Subcutaneous abdominal adipose tissue (tissue), 5 donors: ENCODE results near the gene PPFIA4.

Source experiments
- H3K27ac ChIP-seq: one replicate; pipeline ENCODE4 v1.7.0; 2013; ENCODE audit warnings: low read depth, mild to moderate bottlenecking, inconsistent platforms, low read length, moderate library complexity
- H3K27me3 ChIP-seq, 5 donors: one replicate each; pipeline ENCODE4 v1.7.0; 2013; ENCODE audit warnings: low read length in 5 of 5, inconsistent platforms in 1 of 5; ENCODE audit not compliant: control insufficient read depth in 5 of 5, insufficient read depth in 4 of 5
- H3K36me3 ChIP-seq, 5 donors: one replicate each; pipeline ENCODE4 v1.7.0; 2013; ENCODE audit warnings: low read length in 5 of 5; ENCODE audit not compliant: control insufficient read depth in 5 of 5, insufficient read depth in 5 of 5
- H3K4me1 ChIP-seq, 5 donors: one replicate each; pipeline ENCODE4 v1.7.0; 2013; ENCODE audit warnings: low read length in 5 of 5, mild to moderate bottlenecking in 3 of 5, moderate library complexity in 1 of 5; ENCODE audit not compliant: control insufficient read depth in 5 of 5, insufficient read depth in 5 of 5
- H3K4me3 ChIP-seq, 5 donors: one replicate each; pipeline ENCODE4 v1.7.0; 2013; ENCODE audit warnings: low read length in 5 of 5, low read depth in 1 of 5
- H3K9ac ChIP-seq, 5 donors: one replicate each; pipeline ENCODE4 v1.7.0; 2013; ENCODE audit warnings: low read length in 5 of 5, mild to moderate bottlenecking in 4 of 5, moderate library complexity in 3 of 5
- H3K9me3 ChIP-seq, 5 donors: one replicate each; pipeline ENCODE4 v1.7.0; 2013; ENCODE audit warnings: low read length in 5 of 5; ENCODE audit not compliant: control insufficient read depth in 5 of 5
- donor health status: healthy.
- donor health status: healthy.
- donor health status: healthy.
- donor health status: healthy.
- donor health status: healthy.

The PPFIA4 gene

GRCh38 chr1:203104789-203105390 lies 78.6 kb downstream of the PPFIA4 start:
- Histone ChIP-seq H3K4me1 (peaks cover 0 to 5% (median 0%) of the 10 kb centered on the region in 5 donors), H3K36me3 (no peaks in the 10 kb centered on the region), H3K4me3 (no peak overlapping the region), H3K27me3 (peaks cover 0 to 3% (median 0%) of the 10 kb centered on the region in 5 donors), H3K9ac (no peak overlapping the region), H3K9me3 (peaks cover 0 to 9% (median 0%) of the 10 kb centered on the region in 5 donors), H3K27ac (no peak overlapping the region)

- H3K4me3 ChIP-seq: no peak overlapping the region
- no peak overlapping the region for H3K9ac ChIP-seq
- H3K36me3 ChIP-seq: no peaks in the 10 kb centered on the region
- H3K4me1 ChIP-seq: peaks cover 0 to under 1% (median 0%) of the 10 kb centered on the region in 5 donors
- no peaks in the 10 kb centered on the region for H3K9me3 ChIP-seq
- peaks cover 7 to 13% (median 10%) of the 10 kb centered on the region in 5 donors for H3K27me3 ChIP-seq
- no peak overlapping the region for H3K27ac ChIP-seq
Observed at GRCh38 chr1:203112475-203112874, 86.2 kb downstream of the PPFIA4 start.

- no peaks in the 10 kb centered on the region for H3K36me3 ChIP-seq
- no peak overlapping the region for H3K27ac ChIP-seq
- no peak overlapping the region for H3K4me3 ChIP-seq
- H3K27me3 ChIP-seq: peaks cover 9 to 16% (median 11%) of the 10 kb centered on the region in 5 donors
- no peaks in the 10 kb centered on the region for H3K9me3 ChIP-seq
- H3K4me1 ChIP-seq: peaks cover 0 to 4% (median 2%) of the 10 kb centered on the region in 5 donors
- no peak overlapping the region for H3K9ac ChIP-seq
Observed at GRCh38 chr1:203113308-203113707, 87.0 kb downstream of the PPFIA4 start.

GRCh38 chr1:203114202-203114601 lies 87.9 kb downstream of the PPFIA4 start:
- Histone ChIP-seq H3K4me3 (no peak overlapping the region), H3K27me3 (peaks cover 11 to 21% (median 19%) of the 10 kb centered on the region in 5 donors), H3K36me3 (no peaks in the 10 kb centered on the region), H3K27ac (no peak overlapping the region), H3K4me1 (peaks cover 0 to 4% (median 2%) of the 10 kb centered on the region in 5 donors), H3K9ac (no peak overlapping the region), H3K9me3 (no peaks in the 10 kb centered on the region)

- Histone ChIP-seq H3K4me1 (peaks cover 0 to 4% (median 2%) of the 10 kb centered on the region in 5 donors), H3K36me3 (no peaks in the 10 kb centered on the region), H3K9ac (no peak overlapping the region), H3K27ac (no peak overlapping the region), H3K27me3 (peaks cover 16 to 32% (median 26%) of the 10 kb centered on the region in 5 donors), H3K4me3 (no peak overlapping the region), H3K9me3 (no peaks in the 10 kb centered on the region)
Observed at GRCh38 chr1:203116091-203116820, 90.0 kb downstream of the PPFIA4 start.

- Histone ChIP-seq H3K4me3 (no peak overlapping the region), H3K27me3 (peaks cover 16 to 37% (median 31%) of the 10 kb centered on the region in 5 donors), H3K27ac (no peak overlapping the region), H3K4me1 (peaks cover 0 to 4% (median 2%) of the 10 kb centered on the region in 5 donors), H3K9me3 (no peaks in the 10 kb centered on the region), H3K36me3 (no peaks in the 10 kb centered on the region), H3K9ac (no peak overlapping the region)
Observed at GRCh38 chr1:203117611-203118575, 91.6 kb downstream of the PPFIA4 start.

GRCh38 chr1:203120325-203121153 lies 94.2 kb downstream of the PPFIA4 start:
- H3K4me3 ChIP-seq: no peak overlapping the region
- H3K4me1 ChIP-seq: peaks cover 0 to 6% (median 2%) of the 10 kb centered on the region in 5 donors
- no peaks in the 10 kb centered on the region for H3K9me3 ChIP-seq
- no peaks in the 10 kb centered on the region for H3K36me3 ChIP-seq
- H3K9ac ChIP-seq: no peak overlapping the region
- peaks cover 16 to 42% (median 34%) of the 10 kb centered on the region in 5 donors for H3K27me3 ChIP-seq
- H3K27ac ChIP-seq: no peak overlapping the region

- no peak overlapping the region for H3K9ac ChIP-seq
- H3K27me3 ChIP-seq: peaks cover 10 to 40% (median 30%) of the 10 kb centered on the region in 5 donors
Observed at GRCh38 chr1:203121186-203122015, 95.1 kb downstream of the PPFIA4 start.

More at GRCh38 chr1:203121186-203122015, 95.1 kb downstream of the PPFIA4 start:
- Histone ChIP-seq H3K4me1 (peaks cover 2 to 13% (median 4%) of the 10 kb centered on the region in 5 donors), H3K4me3 (no peak overlapping the region), H3K27ac (no peak overlapping the region), H3K36me3 (no peaks in the 10 kb centered on the region), H3K9me3 (no peaks in the 10 kb centered on the region)
